GM11168 (cell line): ENCODE results near the gene KERA.
"Not testable (repeated sequence)": the region's sequence is repeated elsewhere in the genome, so short reads cannot be mapped to it uniquely, and the experiment has no call there.

ENCODE experiments used
- in situ Hi-C: fragments of 300-500 bp; cut with MboI; formaldehyde crosslinking; loops from one replicate; pipeline ENCODE4 v1.12.0; 2022; ENCODE audit warnings: low sequenced_read_pairs; ENCODE audit not compliant: unreplicated experiment

The KERA gene, protein sequence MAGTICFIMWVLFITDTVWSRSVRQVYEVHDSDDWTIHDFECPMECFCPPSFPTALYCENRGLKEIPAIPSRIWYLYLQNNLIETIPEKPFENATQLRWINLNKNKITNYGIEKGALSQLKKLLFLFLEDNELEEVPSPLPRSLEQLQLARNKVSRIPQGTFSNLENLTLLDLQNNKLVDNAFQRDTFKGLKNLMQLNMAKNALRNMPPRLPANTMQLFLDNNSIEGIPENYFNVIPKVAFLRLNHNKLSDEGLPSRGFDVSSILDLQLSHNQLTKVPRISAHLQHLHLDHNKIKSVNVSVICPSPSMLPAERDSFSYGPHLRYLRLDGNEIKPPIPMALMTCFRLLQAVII

DNA sequence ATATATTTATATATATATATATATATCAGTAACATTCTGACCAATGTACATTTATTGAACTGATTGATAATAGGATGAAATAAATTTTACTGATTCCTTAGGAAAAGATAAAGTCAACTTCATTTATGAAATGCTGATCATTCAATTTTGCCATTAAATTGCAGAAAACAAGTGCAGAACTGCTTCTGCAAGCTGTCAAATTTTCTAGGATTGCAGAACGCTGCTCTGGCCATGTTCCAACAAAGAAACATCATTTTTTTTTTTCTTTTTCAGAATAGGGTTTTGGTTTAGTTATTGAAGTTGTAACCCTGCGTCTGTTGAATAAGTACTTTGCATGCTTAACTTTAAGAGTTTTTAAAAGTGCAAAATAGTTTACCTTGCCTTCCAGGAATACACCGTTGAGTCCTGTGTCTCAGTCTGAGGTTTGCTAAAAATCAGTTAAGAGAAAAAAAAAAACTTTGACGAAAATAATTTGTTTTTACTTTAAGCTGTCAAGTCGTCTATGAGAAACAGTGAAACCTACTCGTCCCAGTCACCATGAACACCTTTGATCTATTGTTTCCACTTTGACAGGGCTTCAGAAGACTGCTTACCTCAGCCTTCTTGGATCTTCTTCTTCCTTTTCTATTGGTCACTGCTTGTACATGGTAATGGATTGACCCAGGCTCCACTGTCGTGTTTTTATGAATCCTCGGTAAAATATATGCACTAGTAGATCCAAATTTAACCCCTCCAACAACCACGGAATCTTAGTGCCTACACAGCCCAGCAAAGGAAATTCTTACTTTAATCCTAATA, at the start of gene KERA:
TSS of gene KERA (minus strand) at position 657 of the 798 bp plus-strand sequence. CDS start 1,743 bp downstream, outside the sequence.
- in situ Hi-C loops: no loop called here

DNA sequence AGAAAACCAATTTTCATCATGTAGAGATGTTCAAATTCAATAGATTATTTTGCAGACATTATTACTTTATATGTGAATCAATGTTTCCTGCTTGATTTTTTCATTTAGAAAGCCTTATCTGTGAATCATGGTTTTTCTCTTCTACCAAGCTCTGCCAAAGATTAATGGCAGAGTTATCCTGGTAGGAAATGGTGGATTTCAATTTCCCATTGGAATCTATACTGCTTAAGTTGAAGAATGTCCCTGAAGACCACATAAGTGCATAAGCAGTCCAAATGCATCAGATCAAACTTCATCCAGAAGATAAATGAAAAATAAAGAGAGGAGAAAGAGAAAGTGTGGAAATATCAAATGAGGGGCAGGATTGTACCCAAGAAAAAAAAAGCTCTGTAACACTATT, 48.5 kb upstream of the KERA start:
- in situ Hi-C loops: no loop called here

- in situ Hi-C loops: no loop called here
Measured at GRCh38 chr12:91105807-91106206, 48.0 kb upstream of the KERA start.

DNA sequence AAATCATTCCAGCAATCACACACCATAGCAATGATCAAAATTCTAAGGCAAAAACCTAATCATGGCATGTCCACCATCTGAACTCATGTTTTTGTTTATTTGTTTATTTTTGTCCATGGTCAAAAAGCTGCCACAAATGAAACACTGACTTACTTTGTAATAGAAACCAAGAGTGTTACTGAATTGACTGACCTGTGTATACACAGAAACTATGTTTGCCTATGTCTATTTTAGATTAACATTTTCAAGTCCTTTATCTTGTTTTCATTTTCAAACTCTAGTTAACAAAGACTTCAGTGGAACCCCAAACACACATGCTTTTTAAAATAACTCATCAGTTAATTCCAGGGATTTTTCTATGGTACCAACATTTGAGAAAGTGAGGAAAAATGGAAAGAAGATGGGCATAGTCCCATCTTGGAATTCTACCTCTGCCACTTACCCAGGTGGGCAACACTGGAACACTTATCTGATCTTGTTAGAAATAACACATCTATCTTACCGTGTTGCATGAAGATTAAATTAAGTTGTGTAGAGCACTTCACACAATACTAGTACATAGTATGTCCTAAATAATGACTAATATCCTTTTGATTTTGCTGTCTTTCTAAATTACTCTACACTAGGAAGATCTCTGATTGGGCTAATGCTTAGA, 47.1 kb upstream of the KERA start:
- in situ Hi-C loops: no loop called here

DNA sequence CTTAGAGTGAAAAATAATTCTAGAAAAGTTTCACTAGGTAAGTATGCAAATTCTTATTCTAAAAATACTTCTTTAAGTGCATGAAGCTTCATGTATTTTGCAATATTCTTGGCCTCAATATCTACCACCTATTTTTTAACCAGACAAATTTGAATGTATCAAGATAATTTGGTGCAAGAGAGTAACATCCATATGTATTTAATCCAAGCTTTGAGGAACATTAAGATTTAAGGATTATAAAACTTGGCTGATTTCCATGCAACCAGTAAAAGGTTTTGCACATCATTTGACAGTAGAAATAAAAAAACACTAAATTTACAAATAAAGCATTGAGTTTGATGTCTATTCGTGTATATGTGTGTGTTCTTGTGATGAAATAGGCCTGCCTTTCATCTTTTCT, 45.8 kb upstream of the KERA start:
- in situ Hi-C loops: no loop called here

- in situ Hi-C loops: no loop called here
Measured at GRCh38 chr12:91103101-91103500, 45.3 kb upstream of the KERA start.

DNA sequence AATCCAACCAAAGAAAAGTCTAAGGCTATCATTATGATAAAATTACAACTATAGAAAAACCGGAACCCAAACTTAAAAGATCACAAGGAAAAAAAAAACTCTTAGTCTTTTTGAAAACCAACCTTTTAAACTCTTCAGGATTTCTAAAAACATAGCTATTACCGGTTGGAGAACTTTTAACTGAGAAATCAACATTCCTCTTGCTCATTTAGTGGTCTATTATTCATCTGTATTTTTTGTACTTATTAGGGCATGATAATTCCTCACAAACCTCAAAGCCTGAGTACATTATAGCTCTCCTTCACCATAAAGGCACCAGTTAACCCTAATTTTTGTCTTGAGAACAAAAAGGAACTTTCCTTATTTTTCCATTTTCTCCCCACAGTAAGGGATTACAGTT, 43.1 kb upstream of the KERA start:
- in situ Hi-C loops: no loop called here

GRCh38 chr12:91099836-91100235, 42.0 kb upstream of the KERA start:
- in situ Hi-C loops: no loop called here

DNA sequence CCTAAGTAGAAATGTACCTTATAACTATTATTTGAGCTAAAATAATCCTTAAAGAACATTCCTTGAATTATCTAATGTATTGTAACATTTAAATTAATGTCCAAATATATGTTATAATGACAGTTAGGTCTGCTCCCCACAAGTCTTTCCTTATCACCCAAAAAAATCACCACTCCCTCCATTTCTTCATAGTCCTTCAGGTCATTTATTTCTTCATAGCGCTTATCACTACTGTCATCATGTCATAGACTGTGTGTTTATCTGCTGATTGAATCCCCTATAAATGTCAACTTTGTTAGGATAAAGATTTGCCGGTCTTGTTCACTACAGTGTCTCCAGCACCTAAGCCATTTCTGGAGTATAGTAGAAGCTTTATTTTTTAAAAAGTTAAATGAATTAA, 41.5 kb upstream of the KERA start:
- in situ Hi-C loops: no loop called here

DNA sequence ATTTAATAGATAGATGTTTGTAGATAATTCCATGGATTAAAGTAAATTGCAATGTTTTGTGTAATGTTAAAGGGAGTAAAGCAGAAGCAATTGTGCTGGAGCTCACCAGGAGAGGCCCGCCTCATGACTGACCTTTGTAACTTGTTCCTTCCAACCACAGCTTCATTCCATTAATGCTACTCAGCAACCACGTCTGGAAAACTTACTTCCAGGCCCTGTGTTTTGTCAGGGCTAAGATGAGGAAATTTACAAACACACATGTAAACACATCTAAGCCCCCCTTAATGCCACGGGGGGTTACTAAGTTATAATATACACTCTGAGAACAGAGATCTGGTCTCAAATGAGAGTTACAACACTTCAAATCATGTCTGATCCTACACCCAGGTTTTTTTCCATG, 41.1 kb upstream of the KERA start:
- in situ Hi-C loops: no loop called here

- in situ Hi-C loops: no loop called here
Measured at GRCh38 chr12:91098461-91098860, 40.6 kb upstream of the KERA start.

DNA sequence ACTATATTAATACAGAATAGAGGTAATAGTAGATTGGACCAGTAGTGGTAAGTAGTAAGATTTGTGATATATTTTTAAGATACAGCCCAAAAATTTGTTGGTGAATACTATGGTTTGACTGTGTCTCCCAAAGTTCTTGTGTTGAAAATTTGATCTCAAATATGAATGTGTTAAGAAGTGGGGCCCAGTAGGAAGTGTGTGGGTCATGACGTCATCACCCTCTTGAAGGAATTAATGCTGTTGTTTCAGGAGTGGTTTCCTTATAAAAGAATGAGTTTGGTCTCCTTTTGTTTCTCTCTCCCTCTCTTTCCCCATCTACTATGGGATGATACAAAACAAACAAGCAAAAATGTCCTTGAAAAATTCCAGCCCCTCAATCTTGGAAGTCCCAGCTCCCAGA, 37.1 kb upstream of the KERA start:
- in situ Hi-C loops: no loop called here

DNA sequence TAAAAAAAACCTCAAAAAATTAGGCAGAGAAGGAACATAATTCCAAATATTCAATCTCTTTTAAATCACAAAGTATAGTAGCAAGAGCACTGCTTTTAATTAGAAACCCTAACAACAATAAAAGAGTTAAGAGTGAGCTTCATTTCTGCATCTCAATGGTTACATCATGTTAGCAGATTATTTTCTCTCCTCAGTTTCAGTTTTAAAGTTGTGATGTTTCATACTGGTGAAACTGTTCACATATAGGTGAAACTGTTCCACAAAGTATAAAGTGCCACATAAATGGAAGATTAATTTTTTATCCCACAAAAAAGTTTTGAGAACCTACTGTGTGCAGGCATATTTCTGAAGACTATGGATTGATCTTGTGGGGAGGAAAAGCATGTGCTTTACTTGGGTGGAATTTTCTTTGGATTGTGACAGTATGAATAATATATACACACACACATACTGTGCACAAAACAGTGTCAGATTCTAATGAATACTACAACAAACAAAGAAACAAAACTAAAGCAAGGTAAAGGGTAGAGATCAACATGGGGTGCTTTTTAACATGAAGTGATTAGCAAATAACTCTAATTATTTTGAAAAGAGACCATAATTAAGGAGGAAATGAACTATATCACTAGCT, 36.3 kb upstream of the KERA start:
- in situ Hi-C loops: no loop called here

DNA sequence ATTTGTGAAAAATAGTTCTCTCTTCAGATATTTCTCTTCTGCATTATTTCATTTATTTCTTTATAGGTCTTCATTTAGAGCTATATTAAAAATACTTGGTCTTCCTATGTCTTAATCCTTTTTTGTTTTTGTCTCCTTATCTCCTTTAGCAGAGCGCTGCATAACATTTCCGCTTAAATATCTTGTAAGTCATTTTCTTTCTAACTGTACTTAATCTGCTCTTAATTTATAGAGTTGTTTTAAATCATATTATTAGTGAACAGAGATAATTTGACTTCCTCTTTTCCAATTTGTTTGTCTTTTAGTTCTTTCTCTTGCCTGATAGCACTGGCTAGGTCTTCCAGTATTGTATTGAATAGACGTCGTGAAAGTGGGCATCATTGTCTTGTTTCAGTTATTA, 35.5 kb upstream of the KERA start:
- in situ Hi-C loops: no loop called here

DNA sequence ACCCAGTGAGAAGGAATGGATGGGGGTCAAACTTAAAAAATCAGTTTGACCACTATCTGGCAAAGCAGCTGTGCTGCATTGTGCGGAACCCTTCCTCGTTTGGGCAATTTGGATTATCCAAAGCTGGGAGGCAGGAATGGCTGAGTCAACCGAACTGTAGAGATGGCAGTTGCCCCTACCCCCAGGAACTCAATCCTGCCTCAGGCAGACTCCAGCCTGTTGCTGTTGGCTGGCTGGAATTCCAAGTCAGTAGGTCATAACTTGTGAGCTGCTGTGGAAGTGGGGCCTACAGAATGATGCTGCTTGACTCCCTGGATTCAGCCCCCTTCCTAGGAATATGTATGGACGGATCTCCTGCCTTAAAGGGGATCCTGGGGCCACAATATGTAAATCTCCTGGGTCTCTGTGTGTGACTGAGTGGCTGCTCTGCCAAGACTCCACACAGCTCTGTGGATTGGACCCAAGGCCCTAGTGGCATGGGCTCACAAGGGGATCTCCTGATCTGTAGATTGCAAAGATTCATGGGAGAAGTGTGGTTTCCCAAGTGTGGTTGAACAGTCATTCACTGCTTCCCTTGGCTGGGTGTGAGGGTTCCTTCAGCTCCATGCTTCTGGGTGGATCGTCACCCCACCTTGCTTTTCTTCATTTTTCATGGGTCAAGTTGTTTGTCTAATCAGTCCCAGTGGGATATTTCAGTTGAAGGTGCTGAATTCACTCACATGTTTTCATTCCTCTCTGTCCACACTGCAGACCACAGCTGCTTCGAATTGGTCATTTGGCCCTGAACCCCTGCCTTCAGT, 34.3 kb upstream of the KERA start:
- in situ Hi-C loops: no loop called here

- in situ Hi-C loops: not testable (repeated sequence)
Measured at GRCh38 chr12:91089953-91090352, 32.1 kb upstream of the KERA start.

- in situ Hi-C loops: no loop called here
Measured at GRCh38 chr12:91080041-91080440, 22.2 kb upstream of the KERA start.

DNA sequence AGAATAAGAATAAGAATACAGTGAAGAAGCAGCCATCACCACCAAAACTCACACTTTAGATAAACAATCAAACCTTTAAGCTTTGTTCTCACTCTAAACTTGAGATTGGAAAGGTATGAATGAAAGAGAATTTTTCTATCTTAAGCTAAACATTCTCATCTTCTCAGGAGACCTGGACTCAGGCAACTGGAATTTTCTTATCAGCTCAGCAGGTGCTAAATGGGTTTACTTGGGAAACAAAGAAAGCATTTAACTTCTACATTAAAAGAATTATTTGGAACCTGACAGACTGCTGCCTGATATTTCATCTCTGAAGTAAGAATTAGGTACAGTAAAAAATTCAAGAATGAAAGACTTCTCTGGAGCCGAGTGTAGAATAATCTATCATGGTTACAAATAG, 20.7 kb upstream of the KERA start:
- in situ Hi-C loops: no loop called here

DNA sequence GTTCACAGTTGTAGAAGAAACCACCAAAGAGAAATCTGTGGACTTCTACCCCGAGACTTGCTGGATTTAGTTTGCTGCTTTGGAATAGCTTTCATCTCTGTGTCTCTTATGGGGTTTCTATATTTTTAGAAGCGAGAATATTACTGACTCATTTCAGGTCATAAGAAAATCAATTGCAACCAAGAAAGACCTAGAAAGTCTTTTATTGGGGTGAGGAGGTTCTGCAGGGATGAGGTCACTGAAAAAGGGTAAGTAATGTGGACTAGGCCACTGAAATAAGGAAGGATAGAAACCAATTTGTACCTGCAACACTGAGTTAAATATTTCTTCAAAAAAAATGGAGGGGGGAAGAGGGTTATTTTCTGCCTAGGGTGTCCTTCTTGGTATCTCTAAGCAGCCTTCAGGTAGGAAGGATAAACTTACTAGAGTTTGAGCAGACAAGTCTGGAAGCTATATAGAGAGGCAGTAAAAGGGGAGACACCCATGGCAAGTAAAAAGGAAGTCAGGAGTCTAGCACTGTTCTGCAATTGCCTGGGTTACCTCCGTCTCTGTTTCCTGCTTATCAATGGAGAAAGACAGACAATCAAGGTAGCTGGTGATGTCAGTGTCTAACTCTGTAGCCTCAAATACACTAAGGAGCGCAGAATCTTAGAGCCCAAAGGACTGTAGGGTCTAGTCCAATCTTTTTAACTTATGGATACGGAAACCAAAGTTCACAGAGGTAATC, 19.6 kb upstream of the KERA start:
- in situ Hi-C loops: no loop called here
